Caco-2 (cell line): ENCODE data around the gene ADAM12. TPM values are rescaled to one million over a fixed set of nuclear protein-coding genes. Genes with fewer than 3 reads are reported as not detected.

Experiments used
- BruUV-seq: library from RNA; stranded (reverse); fragments of 400-500 nt; replicated peaks from 2 replicates; lab custom pipeline; 2021; lab: Mats Ljungman, UMichigan
- CTCF ChIA-PET: fragments of 300-600 bp; sonication (Branson Sonifier 250); formaldehyde crosslinking; loops from one replicate; lab custom pipeline; 2022; ENCODE audit warnings: antibody characterized with exemption; lab: Charles Lee
- POLR2A ChIA-PET: fragments of 300-600 bp; sonication (Branson Sonifier 250); formaldehyde crosslinking; loops from one replicate; lab custom pipeline; 2022; ENCODE audit warnings: antibody characterized with exemption; lab: Charles Lee
- DNase-seq, 2 experiments: peaks; one replicate each; pipeline versions ENCODE4 v3.0.0 to v3.0.0-alpha.2; 2020 to 2022
- H3K27me3 ChIP-seq: replicated peaks from 2 replicates; pipeline ENCODE4 v1.6.0; 2011; ENCODE audit warnings: low read length; ENCODE audit not compliant: control insufficient read depth, insufficient read depth
- H3K36me3 ChIP-seq: 2 replicates; pipeline ENCODE4 v1.5.1; 2011; ENCODE audit warnings: low read length; ENCODE audit not compliant: control insufficient read depth, insufficient read depth
- H3K4me1 ChIP-seq: fragments of 250-450 bp; sonication (Bioruptor Pico); 2 replicates; pipeline ENCODE4 v1.5.1; 2020; ENCODE audit warnings: mild to moderate bottlenecking
- H3K4me3 ChIP-seq: 2 replicates; pipeline ENCODE4 v1.5.1; 2011; ENCODE audit warnings: low read depth, mild to moderate bottlenecking, control low read depth, low read length
- H3K9me3 ChIP-seq: fragments of 250-450 bp; sonication (Bioruptor Pico); 2 replicates; pipeline ENCODE4 v1.5.1; 2020; ENCODE audit warnings: mild to moderate bottlenecking, moderate library complexity
- H3K27ac Mint-ChIP-seq: one replicate; pipeline ENCODE4 v1.8.0; 2022; ENCODE audit warnings: mixed read lengths; ENCODE audit not compliant: unreplicated experiment
- H3K27me3 Mint-ChIP-seq: one replicate; pipeline ENCODE4 v1.8.0; 2022; ENCODE audit warnings: mixed read lengths; ENCODE audit not compliant: insufficient read depth, unreplicated experiment
- H3K36me3 Mint-ChIP-seq: one replicate; pipeline ENCODE4 v1.8.0; 2022; ENCODE audit warnings: mild to moderate bottlenecking, mixed read lengths; ENCODE audit not compliant: insufficient read depth, unreplicated experiment
- H3K4me1 Mint-ChIP-seq: one replicate; pipeline ENCODE4 v1.8.0; 2022; ENCODE audit warnings: low read depth, mixed read lengths; ENCODE audit not compliant: unreplicated experiment
- H3K4me3 Mint-ChIP-seq: one replicate; pipeline ENCODE4 v1.8.0; 2022; ENCODE audit warnings: mild to moderate bottlenecking, moderate library complexity, mixed read lengths; ENCODE audit not compliant: unreplicated experiment
- H3K9me3 Mint-ChIP-seq: one replicate; pipeline ENCODE4 v1.8.0; 2022; ENCODE audit warnings: mixed read lengths; ENCODE audit not compliant: unreplicated experiment
- CTCF ChIP-seq, 2 experiments: fragments of 200-600 bp in 1 of 2; IDR thresholded peaks; 1 replicate in 1 of 2; 2 replicates in 1 of 2; pipeline versions ENCODE4 v1.5.1 to v1.8.0; 2011 to 2022; ENCODE audit warnings: antibody characterized with exemption in 1 of 2, control low read depth in 1 of 2, inconsistent platforms in 1 of 2, low read depth in 1 of 2, low read length in 1 of 2, mild to moderate bottlenecking in 1 of 2, moderate library complexity in 1 of 2; ENCODE audit not compliant: insufficient read depth in 1 of 2, severe bottlenecking in 1 of 2, unreplicated experiment in 1 of 2
- intact Hi-C: fragments of 100-400 bp; cut with micrococcal nuclease; formaldehyde crosslinking; loops from one replicate; pipeline ENCODE4 v1.10.0; 2022; ENCODE audit not compliant: unreplicated experiment
- total RNA-seq: library from RNA; stranded (reverse); gene quantifications from 2 replicates; pipeline ENCODE4 v1.2.3, GENCODE V29; 2022

Gene ADAM12
- total RNA-seq, 1 experiment from 2014 or later, result not detected

- Histone ChIP-seq H3K4me3 (no peak overlapping the region), H3K36me3 (no peaks in the 10 kb centered on the region), H3K9me3 (no peaks in the 10 kb centered on the region), H3K27me3 (no peaks in the 10 kb centered on the region), H3K4me1 (no peaks in the 10 kb centered on the region)
- no peak for TF ChIP-seq CTCF (IDR thresholded peaks at IDR 0.05; ENCODE audit: insufficient read depth in 1 of 2, low read depth in 1 of 2, low read length in 1 of 2, severe bottlenecking in 1 of 2, unreplicated experiment in 1 of 2)
- Mint-ChIP-seq H3K4me1 (no peaks in the 10 kb centered on the region), H3K9me3 (no peaks in the 10 kb centered on the region), H3K36me3 (no peaks in the 10 kb centered on the region), H3K4me3 (no peak overlapping the region), H3K27ac (no peak overlapping the region), H3K27me3 (no peaks in the 10 kb centered on the region)
- CTCF ChIA-PET, result no interaction called here
- intact Hi-C loops, result loop anchor here (5.0 kb wide), 1 partner anchor 950 kb away; no protein-coding TSS in a partner anchor
- no peak for DNase-seq
- POLR2A ChIA-PET, result no interaction called here
- no TSS peak for BruUV-seq
These were observed 166.4 kb downstream of the ADAM12 start for GRCh38 chr10:126221874-126222273.

- no TSS peak for BruUV-seq
- Histone ChIP-seq H3K36me3 (no peaks in the 10 kb centered on the region), H3K9me3 (no peaks in the 10 kb centered on the region), H3K4me1 (no peaks in the 10 kb centered on the region), H3K27me3 (no peaks in the 10 kb centered on the region), H3K4me3 (no peak overlapping the region)
- ChIA-PET CTCF (no interaction called here), POLR2A (no interaction called here)
- no peaks in the 10 kb centered on the region for H3K36me3 Mint-ChIP-seq
- DNase-seq, result no peak
- H3K4me3 Mint-ChIP-seq, result no peak overlapping the region
- H3K4me1 Mint-ChIP-seq, result no peaks in the 10 kb centered on the region
- intact Hi-C loops, result no loop called here
- TF ChIP-seq CTCF (IDR thresholded peaks at IDR 0.05; ENCODE audit: insufficient read depth in 1 of 2, low read depth in 1 of 2, low read length in 1 of 2, severe bottlenecking in 1 of 2, unreplicated experiment in 1 of 2), result no peak
- no peaks in the 10 kb centered on the region for H3K9me3 Mint-ChIP-seq
- peaks cover 3% of the 10 kb centered on the region for H3K27me3 Mint-ChIP-seq
- no peak overlapping the region for H3K27ac Mint-ChIP-seq
These were observed 169.3 kb downstream of the ADAM12 start for GRCh38 chr10:126218778-126219649.

GRCh38 chr10:126218174-126218573 lies 170.1 kb downstream of the ADAM12 start:
- TF ChIP-seq CTCF (IDR thresholded peaks at IDR 0.05; ENCODE audit: insufficient read depth in 1 of 2, low read depth in 1 of 2, low read length in 1 of 2, severe bottlenecking in 1 of 2, unreplicated experiment in 1 of 2), result no peak
- H3K27me3 ChIP-seq, result no peaks in the 10 kb centered on the region
- no peaks in the 10 kb centered on the region for H3K9me3 Mint-ChIP-seq
- intact Hi-C loops, result no loop called here
- H3K4me1 ChIP-seq, result no peaks in the 10 kb centered on the region
- ChIA-PET CTCF (no interaction called here), POLR2A (no interaction called here)
- no TSS peak for BruUV-seq
- H3K36me3 Mint-ChIP-seq, result no peaks in the 10 kb centered on the region
- H3K27ac Mint-ChIP-seq, result no peak overlapping the region
- no peaks in the 10 kb centered on the region for H3K36me3 ChIP-seq
- DNase-seq, result no peak
- H3K27me3 Mint-ChIP-seq, result peaks cover 7% of the 10 kb centered on the region
- H3K9me3 ChIP-seq, result no peaks in the 10 kb centered on the region
- no peak overlapping the region for H3K4me3 Mint-ChIP-seq
- no peak overlapping the region for H3K4me3 ChIP-seq
- no peaks in the 10 kb centered on the region for H3K4me1 Mint-ChIP-seq
